Measurements from ENCODE around the gene KLK8. TPM values are rescaled to one million over a fixed set of nuclear protein-coding genes. Genes with fewer than 3 reads are reported as not detected.

The KLK8 gene
- total and polyA plus RNA-seq, 2 of the 13 experiments (the other 11 are each of a cell fraction or from before 2014, with no cell fraction given): not detected

DNA sequence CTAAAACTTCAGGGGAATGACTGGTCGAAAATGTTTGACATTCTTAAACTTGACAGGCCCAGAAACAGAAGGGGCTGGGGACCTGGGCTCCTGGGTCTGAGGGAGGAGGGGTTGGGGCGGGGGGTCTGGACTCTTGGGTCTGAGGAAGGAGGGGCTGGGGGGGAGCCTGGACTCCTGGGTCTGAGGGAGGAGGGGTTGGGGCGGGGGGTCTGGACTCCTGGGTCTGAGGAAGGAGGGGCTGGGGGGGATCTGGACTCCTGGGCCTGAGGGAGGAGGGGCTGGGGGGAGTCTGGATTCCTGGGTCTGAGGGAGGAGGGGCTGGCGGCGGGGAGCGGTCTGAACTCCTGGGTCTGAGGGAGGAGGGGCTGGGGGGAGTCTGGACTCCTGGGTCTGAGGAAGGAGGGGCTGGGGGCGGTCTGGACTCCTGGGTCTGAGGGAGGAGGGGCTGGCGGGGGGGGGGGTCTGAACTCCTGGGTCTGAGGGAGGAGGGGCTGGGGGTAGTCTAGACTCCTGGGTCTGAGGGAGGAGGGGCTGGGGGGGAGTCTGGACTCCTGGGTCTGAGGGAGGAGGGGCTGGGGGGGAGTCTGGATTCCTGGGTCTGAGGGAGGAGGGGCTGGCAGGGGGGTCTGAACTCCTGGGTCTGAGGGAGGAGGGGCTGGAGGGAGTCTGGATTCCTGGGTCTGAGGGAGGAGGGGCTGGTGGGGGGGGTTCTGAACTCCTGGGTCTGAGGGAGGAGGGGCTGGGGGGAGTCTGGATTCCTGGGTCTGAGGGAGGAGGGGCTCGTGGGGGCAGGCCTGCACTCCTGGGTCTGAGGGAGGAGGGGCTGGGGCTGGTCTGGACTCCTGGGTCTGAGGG is 26.5 kb downstream of the KLK8 start (continued):
- TF ChIP-seq, protein P1, sequence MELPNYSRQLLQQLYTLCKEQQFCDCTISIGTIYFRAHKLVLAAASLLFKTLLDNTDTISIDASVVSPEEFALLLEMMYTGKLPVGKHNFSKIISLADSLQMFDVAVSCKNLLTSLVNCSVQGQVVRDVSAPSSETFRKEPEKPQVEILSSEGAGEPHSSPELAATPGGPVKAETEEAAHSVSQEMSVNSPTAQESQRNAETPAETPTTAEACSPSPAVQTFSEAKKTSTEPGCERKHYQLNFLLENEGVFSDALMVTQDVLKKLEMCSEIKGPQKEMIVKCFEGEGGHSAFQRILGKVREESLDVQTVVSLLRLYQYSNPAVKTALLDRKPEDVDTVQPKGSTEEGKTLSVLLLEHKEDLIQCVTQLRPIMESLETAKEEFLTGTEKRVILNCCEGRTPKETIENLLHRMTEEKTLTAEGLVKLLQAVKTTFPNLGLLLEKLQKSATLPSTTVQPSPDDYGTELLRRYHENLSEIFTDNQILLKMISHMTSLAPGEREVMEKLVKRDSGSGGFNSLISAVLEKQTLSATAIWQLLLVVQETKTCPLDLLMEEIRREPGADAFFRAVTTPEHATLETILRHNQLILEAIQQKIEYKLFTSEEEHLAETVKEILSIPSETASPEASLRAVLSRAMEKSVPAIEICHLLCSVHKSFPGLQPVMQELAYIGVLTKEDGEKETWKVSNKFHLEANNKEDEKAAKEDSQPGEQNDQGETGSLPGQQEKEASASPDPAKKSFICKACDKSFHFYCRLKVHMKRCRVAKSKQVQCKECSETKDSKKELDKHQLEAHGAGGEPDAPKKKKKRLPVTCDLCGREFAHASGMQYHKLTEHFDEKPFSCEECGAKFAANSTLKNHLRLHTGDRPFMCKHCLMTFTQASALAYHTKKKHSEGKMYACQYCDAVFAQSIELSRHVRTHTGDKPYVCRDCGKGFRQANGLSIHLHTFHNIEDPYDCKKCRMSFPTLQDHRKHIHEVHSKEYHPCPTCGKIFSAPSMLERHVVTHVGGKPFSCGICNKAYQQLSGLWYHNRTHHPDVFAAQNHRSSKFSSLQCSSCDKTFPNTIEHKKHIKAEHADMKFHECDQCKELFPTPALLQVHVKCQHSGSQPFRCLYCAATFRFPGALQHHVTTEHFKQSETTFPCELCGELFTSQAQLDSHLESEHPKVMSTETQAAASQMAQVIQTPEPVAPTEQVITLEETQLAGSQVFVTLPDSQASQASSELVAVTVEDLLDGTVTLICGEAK (IDR thresholded peaks at IDR 0.05): no peak
- TF ChIP-seq, protein P1 (CRISPR knock-in tag; IDR thresholded peaks at IDR 0.05): no peak
- TF ChIP-seq ZNF749 (CRISPR knock-in tag; IDR thresholded peaks at IDR 0.05; ENCODE audit: borderline replicate concordance): no peak
- TF ChIP-seq PLRG1 (conservative IDR thresholded peaks at IDR 0.05): no peak
- TF ChIP-seq, protein P2, sequence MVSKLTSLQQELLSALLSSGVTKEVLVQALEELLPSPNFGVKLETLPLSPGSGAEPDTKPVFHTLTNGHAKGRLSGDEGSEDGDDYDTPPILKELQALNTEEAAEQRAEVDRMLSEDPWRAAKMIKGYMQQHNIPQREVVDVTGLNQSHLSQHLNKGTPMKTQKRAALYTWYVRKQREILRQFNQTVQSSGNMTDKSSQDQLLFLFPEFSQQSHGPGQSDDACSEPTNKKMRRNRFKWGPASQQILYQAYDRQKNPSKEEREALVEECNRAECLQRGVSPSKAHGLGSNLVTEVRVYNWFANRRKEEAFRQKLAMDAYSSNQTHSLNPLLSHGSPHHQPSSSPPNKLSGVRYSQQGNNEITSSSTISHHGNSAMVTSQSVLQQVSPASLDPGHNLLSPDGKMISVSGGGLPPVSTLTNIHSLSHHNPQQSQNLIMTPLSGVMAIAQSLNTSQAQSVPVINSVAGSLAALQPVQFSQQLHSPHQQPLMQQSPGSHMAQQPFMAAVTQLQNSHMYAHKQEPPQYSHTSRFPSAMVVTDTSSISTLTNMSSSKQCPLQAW (CRISPR knock-in tag; IDR thresholded peaks at IDR 0.05): no peak

Measured in HepG2 (cell line).